Endothelial cell of umbilical vein (primary cell): ENCODE data around the gene ZNF224.

Experiments
- POLR2A ChIP-seq: IDR thresholded peaks from 2 replicates; pipeline ENCODE4 v1.6.1; 2012; ENCODE audit warnings: low read depth, mild to moderate bottlenecking, control low read depth, low read length
- TF ChIP-seq, protein P1 (sequence below), 2 donors: IDR thresholded peaks; 1 replicate in 1 of 2; 2 replicates in 1 of 2; pipeline ENCODE4 v1.5.1; 2011; ENCODE audit warnings: low read length in 2 of 2, mild to moderate bottlenecking in 2 of 2, moderate library complexity in 2 of 2, control low read depth in 1 of 2, inconsistent platforms in 1 of 2, low read depth in 1 of 2; ENCODE audit not compliant: insufficient read depth in 1 of 2; ENCODE audit errors: extremely low read depth in 1 of 2

DNA sequence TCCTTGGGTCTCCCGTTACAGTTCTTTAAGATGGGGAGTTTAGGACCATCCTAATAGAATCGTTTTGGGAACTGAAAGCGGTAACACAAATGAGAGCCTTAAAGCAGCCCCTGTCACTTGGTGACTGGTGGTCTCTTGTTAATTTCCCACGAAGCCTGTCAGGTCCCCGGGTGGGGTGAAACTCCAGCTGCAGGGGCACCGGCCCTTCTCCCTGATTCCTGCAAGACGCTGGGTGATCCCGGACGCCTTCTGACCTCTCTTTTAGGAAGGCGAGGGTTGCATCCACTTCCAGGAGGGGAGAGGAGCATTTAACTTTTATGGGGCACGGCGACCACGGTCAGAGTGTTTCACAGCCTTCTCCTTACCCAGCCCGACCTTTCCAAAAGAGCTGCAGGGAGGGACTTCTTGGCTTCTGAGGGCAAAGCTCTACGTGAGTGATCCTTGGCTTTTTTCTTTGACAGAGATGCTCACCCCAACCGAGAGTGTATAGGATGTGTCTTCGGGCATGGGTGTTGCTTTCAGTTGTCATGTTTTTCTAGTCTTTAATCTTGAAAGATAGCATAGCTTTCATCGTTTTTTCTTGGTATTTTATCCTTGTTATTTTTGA is 19.7 kb downstream of the ZNF224 start:
- TF ChIP-seq, protein P1, sequence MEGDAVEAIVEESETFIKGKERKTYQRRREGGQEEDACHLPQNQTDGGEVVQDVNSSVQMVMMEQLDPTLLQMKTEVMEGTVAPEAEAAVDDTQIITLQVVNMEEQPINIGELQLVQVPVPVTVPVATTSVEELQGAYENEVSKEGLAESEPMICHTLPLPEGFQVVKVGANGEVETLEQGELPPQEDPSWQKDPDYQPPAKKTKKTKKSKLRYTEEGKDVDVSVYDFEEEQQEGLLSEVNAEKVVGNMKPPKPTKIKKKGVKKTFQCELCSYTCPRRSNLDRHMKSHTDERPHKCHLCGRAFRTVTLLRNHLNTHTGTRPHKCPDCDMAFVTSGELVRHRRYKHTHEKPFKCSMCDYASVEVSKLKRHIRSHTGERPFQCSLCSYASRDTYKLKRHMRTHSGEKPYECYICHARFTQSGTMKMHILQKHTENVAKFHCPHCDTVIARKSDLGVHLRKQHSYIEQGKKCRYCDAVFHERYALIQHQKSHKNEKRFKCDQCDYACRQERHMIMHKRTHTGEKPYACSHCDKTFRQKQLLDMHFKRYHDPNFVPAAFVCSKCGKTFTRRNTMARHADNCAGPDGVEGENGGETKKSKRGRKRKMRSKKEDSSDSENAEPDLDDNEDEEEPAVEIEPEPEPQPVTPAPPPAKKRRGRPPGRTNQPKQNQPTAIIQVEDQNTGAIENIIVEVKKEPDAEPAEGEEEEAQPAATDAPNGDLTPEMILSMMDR (IDR thresholded peaks at IDR 0.05; ENCODE audit: extremely low read depth in 1 of 2, insufficient read depth in 1 of 2, low read depth in 1 of 2, low read length in 2 of 2) = no peak
- no peak for TF ChIP-seq POLR2A
